ENCODE data around the gene PBXIP1.
A peak's percentile ranks its signal among the peaks of the same experiment; 100 is the strongest.
"Not testable (repeated sequence)": the region's sequence is repeated elsewhere in the genome, so short reads cannot be mapped to it uniquely, and the experiment has no call there.

Gene PBXIP1, protein sequence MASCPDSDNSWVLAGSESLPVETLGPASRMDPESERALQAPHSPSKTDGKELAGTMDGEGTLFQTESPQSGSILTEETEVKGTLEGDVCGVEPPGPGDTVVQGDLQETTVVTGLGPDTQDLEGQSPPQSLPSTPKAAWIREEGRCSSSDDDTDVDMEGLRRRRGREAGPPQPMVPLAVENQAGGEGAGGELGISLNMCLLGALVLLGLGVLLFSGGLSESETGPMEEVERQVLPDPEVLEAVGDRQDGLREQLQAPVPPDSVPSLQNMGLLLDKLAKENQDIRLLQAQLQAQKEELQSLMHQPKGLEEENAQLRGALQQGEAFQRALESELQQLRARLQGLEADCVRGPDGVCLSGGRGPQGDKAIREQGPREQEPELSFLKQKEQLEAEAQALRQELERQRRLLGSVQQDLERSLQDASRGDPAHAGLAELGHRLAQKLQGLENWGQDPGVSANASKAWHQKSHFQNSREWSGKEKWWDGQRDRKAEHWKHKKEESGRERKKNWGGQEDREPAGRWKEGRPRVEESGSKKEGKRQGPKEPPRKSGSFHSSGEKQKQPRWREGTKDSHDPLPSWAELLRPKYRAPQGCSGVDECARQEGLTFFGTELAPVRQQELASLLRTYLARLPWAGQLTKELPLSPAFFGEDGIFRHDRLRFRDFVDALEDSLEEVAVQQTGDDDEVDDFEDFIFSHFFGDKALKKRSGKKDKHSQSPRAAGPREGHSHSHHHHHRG

GRCh38 chr1:154955718-154956543 lies at the start of gene PBXIP1:
Gene PBXIP1 (minus strand): TSS chr1:154956099. CDS start chr1:154953721, 2,378 bp downstream.
- peak; percentile 67 for DNase-seq (ENCODE audit: low read depth)

DNA sequence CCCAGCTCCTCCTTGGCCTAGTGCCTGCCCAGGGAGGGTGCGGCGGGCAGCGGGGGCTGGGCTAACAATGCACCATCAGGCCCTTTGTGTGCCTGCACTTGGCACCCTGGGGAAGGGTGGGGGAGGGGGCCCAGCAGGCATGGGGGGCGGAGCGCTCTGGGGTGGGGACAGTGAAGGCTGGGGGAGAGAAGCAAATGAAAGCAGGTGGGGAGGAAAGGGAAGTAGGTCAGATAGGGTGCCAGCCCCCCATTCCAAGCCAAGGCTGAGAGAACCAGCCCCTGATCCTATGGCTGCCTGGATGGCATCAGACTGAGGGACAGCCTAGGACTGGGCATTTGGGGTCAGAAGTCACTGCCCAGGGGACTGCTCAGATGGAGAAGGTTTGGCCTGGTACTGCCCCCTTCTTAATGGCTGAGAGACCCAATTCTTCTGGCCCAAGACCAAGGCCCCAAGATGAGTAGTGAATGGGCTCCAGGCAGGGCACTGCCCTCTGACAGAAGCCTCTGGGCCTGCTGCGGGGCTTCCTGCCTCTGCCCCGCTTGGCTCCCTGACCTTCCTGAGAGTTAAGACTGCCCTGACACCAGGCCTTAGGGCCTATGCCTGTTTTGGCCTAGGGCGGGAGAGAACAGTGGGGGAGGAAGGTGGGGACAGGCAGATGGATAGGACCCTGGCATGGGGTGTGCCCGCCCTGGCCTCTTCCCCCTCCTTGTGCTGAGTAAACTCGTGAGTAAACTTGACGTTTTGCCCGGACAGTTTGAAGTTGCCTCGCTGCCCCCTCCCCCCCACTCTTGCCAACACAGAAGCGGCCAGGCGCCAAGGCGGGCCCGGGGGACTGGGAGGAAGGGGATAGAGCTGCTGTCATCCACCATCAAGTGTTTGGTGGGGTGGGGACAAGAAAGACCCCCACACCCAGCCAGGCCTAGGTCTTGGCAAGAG lies 49.4 kb upstream of the PBXIP1 start:
- DNase-seq (ENCODE audit: low read depth), result no peak

DNA sequence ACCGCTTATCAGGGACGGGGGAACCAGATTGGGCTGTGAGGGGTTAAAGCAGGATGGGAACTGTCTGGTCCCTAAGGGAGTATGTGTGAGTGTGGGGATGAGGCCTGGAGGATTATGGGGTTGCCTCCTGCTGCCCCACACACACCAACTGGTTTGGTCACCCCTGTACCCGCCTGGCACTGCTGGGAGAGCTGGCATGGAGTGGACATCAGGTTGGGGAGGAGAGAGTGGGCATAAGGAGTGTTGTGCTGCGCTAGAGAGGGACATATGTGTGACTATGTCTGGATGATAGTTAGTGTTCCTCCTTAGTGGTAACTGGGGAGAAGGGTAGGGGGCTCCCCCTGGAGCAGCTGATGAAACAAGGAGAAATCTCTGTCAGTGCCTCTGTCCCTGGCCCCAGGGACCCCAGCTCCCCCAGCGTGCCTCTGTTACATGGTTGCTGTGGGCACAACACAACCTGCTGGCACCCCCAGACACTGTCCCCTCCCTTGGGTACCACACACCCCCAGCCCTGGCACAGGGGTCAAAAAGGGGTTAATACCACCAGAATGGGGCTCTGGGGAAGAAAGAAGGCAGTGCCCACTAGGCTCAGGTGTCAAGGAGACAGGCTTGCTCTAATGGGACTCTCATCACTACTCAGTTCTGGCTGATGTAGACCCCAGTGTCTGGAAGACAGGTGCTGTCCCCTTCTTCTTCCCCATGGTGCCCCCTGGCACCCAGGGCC lies 48.6 kb upstream of the PBXIP1 start:
- DNase-seq (ENCODE audit: low read depth), result no peak

GRCh38 chr1:155003766-155004351 lies 48.0 kb upstream of the PBXIP1 start:
- DNase-seq (ENCODE audit: low read depth), result no peak

- no peak for DNase-seq (ENCODE audit: low read depth)
Observed at GRCh38 chr1:155003227-155003765, 47.4 kb upstream of the PBXIP1 start.

GRCh38 chr1:155002464-155003226 lies 46.7 kb upstream of the PBXIP1 start, which contains the start of gene ZBTB7B:
Gene ZBTB7B (plus strand): TSS chr1:155002802. CDS start chr1:155014661, 11,859 bp downstream.
- no peak for DNase-seq (ENCODE audit: low read depth)

GRCh38 chr1:155001675-155002463 lies 46.0 kb upstream of the PBXIP1 start:
- peak; percentile 97 for DNase-seq (ENCODE audit: low read depth)

- no peak for DNase-seq (ENCODE audit: low read depth)
Observed at GRCh38 chr1:155001425-155001674, 45.5 kb upstream of the PBXIP1 start.

GRCh38 chr1:155000726-155001424 lies 45.0 kb upstream of the PBXIP1 start:
- peak; percentile 62 for DNase-seq (ENCODE audit: low read depth)

- no peak for DNase-seq (ENCODE audit: low read depth)
Observed at GRCh38 chr1:155000411-155000725, 44.5 kb upstream of the PBXIP1 start.

DNA sequence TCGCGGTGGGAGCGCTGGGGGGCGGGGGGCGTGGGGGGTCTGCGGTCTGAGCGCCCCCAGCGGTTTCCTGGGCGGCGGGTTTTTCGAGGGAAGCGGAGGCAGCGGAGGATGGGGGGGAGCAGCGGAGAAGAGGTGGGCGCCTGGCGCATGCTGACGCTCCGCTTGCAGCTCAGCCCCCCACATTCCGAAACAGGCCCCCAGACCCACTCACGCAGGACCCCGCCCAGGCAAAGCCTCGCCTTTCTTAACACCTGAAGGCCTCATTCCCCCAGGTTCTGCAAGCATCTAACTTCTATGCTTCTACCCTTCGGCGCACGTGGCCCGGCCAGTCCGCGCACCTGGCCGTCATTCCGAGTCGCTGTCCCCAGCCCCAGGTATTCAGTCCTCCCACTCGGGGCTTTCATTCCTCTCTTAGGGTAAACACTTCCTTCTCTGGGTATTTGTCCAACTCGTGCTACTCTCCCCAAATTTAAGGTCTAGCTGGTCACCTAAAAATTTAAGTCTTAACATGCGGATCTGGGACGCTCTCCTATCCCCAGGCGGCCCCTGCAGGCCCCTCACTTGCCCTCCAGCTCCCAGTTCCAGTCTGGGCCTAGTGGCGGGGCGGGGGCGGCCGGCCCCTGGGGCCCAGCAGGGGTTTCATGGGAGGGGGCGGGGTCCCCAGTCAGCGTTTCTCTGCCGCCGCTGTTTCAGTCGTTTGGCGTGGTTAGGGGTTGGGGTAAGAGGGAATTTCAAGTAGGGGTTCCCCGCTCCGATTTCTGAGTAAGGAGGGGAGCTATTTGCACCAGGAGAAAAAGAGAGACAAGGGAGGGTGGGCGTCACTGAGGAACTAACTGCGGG lies 43.9 kb upstream of the PBXIP1 start:
- peak; percentile 35 for DNase-seq (ENCODE audit: low read depth)

DNA sequence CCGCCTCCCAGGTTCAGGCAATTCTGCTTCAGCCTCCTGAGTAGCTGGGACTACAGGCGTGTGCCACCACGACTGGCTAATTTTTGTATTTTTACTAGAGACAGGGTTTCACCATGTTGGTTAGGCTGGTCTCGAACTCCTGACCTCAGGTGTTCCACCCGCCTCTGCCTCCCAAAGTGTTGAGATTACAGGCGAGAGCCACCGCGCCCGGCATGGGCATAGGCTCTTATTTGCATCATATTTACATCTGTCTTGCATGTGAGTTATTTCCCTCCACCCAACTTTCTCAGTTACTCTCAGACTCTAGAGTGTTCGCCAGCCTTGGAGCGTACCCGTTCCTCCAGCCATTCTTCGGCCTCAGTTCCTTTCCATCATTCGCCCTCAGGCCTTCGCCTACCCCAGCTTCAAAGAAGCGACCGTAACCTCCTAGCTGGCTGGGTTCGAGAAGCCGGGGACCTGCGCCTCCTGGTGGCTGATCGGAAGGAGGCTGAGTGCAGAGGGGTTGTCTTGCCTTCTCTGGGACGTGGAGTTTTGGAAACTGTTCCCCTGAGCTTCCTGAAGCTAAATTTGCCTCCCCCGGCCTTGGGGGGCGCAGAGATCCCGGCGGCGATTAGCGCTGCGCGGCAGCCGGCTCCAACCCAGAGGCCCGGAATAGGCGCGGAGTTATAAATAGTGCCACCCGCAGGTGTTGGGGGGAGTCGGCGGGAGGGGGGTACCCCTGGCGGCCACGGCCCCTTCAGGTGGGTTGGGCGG lies 43.1 kb upstream of the PBXIP1 start:
- peak; percentile 58 for DNase-seq (ENCODE audit: low read depth)

DNA sequence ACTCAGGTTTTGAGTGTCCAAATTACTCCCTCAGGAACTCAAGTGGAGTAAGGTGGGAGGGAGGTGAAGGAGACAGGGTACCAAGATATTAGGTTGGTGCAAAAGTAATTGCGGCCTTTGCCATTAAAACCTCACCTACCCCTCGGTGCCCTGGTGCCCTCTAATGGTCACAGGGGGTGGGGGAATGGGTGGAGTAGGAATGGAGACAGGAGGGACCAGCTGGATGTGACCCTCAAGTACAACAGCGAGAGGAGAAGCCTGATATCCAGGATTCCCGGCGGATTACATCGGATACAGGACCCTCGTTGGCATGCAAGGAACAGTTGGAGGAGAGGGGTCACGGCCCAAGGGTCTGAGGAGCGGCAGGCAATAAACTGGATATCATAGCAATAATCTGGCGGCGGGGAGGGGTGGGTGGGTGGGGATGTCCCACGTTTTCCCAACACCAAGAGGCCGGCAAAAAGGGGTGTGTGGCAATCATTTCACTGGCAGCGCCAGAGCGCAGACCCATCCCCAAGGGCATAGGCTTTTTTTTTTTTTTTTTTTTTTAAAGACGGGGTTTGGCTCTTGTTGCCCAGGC lies 42.4 kb upstream of the PBXIP1 start:
- DNase-seq (ENCODE audit: low read depth), result no peak

GRCh38 chr1:154996966-154997701 lies 41.2 kb upstream of the PBXIP1 start:
- no peak for DNase-seq (ENCODE audit: low read depth)

DNA sequence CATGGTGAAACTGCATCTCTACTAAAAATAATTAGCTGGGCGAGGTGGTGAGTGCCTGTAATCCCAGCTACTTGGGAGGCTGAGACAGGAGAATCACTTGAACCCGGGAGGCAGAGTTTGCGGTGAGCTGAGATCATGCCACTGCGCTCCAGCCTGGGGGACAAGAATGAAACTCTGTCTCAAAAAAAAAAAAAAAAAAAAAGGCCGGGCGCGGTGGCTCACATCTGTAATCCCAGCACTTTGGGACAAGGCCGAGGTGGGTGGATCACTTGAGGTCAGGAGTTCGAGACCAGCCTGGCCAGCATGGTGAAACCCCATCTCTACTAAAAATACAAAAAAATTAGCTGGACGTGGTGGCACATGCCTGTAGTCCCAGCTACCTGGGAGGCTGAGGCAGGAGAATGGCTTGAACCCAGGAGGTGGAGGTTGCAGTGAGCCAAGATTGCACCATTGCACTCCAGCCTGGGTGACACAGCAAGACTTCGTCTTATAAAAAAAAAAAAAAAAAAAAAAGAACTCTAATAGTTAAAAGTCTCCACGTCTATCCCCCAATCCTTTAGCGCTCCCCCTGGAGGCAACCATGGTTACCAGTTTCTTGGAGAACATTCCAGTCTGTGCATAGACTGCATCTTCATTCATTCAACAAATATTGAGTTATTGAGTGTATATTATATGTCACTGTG lies 39.5 kb upstream of the PBXIP1 start:
- DNase-seq (ENCODE audit: low read depth), result not testable (repeated sequence)
